GM21576 (cell line): ENCODE data around the gene SPDYE5.
"Not testable (repeated sequence)": the region's sequence is repeated elsewhere in the genome, so short reads cannot be mapped to it uniquely, and the experiment has no call there.

Source experiments
- ATAC-seq: cut with Tn5 transposase; IDR thresholded peaks from one replicate; pipeline ENCODE4 v1.9.1; 2021; ENCODE audit warnings: mild to moderate bottlenecking, moderate library complexity; ENCODE audit not compliant: unreplicated experiment

The SPDYE5 gene, protein sequence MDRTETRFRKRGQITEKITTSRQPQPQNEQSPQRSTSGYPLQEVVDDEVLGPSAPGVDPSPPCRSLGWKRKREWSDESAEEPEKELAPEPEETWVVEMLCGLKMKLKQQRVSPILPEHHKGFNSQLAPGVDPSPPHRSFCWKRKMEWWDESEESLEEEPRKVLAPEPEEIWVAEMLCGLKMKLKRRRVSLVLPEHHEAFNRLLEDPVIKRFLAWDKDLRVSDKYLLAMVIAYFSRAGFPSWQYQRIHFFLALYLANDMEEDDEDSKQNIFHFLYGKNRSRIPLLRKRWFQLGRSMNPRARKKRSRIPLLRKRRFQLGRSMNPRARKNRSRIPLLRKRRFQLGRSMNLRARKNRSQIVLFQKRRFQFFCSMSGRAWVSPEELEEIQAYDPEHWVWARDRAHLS

DNA sequence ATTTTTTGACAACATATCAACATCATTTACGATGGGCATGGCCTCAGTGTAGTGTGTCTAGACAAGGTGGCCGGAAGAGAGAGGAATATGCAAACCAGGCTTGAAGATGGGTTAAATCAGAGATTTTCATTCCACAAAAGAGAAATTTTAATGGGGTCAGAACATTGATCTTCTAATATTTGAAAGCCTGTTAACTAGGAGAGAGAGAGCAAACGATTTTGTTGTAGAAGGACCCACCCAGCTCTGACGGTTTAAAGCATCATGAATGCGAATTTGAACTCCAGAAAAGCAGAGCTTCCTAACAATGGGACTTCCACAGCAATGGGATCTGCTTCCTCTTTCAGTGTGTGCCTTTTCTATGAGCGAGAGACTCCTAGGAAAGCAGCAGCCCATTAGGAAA lies at the start of gene SPDYE5:
Gene SPDYE5, plus strand, starts transcription at position 301 of the 400 bp plus-strand sequence. CDS start 1,728 bp downstream, outside the sequence.
- not testable (repeated sequence) for ATAC-seq

DNA sequence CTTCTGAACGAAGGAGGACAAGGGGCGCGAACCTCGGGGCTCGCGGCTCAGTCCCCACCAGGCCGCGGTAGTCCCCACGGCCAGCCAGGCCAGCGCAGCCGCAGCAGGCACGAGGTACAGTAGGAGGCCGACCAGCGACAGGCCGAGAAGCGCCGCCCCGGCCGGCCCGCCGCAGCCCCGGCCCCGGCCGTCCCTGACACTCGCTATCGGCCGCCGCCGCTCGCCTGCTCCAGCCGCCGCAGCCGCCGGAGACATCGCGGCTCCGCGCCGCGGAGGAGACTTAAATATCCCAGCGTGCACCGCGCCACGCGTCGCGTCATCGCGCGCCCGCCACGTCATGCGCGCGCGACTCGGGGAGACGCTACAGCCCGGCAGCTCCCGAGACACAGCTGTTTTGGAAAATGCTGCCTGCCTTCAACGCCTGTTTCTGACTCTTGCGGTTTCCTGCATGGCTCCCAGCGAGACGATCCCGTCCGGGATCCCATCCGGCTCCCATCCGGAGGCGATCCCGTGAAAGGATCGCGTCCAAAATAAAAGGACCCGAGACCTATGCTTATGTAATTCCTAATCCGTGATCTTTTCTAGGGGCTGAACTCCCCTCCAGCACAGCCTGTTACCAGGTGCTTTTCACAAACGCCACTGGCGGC lies 49.5 kb upstream of the SPDYE5 start:
- ATAC-seq: peak; percentile 77

DNA sequence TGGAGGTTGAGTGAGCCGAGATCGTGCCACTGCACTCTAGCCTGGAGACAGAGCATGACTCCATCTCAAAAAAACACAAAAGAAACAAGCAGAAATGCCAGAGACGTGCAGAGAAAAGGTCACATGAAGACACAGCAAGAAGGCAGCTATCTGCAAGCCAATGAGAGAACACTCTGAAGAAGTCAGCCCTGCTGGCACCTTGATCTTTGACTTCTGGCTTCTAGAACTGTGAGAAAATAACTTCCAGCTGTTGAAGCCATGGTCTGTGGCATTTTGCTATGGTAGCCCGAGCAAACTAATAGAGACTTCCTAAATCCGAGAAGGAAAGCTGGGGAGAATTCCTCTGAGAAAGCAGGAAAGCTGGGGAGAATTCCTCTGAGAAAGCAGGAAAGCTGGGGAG lies 42.2 kb upstream of the SPDYE5 start:
- ATAC-seq: not testable (repeated sequence)

DNA sequence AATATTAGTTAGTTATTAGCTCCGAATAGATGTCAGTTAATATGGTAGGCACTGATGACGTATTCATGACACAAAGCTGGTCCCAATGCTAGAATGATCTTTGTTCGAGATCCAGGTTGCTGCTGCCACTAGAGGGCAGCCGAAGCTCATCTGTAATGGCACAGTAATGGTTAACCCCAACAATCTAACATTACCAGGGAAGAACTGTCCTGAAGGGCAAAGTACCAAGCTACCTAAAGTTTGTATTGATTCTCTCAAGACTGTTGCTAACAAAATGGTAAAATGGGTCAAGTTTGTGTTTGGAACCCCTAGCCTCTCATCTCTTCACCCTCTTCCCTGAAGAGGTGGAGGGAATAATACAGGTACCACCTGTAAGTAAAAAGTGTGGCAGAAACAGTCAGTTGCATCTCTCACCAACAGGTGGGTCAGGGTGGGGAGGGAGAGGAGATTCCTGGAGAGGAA lies 39.6 kb upstream of the SPDYE5 start:
- peak; percentile 73 for ATAC-seq

DNA sequence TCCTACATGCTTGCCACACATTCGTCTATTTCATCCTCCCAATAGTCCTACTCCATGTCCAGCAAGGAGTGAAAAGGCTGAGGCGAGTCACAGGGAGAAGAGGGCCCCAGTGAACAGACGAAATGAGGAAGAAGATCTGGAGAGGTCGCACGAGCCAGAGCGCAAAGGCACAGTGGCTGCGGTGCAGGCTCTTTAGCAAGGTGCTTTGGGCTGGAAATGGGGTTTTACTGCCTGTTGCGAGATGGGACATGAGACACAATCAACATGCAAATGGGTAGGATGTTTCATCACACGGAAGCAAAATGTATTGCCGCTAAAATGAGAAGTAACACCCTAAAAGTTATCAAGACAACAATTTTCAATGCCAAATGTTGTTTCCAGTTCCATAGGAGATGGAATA lies 35.7 kb upstream of the SPDYE5 start:
- ATAC-seq: not testable (repeated sequence)

DNA sequence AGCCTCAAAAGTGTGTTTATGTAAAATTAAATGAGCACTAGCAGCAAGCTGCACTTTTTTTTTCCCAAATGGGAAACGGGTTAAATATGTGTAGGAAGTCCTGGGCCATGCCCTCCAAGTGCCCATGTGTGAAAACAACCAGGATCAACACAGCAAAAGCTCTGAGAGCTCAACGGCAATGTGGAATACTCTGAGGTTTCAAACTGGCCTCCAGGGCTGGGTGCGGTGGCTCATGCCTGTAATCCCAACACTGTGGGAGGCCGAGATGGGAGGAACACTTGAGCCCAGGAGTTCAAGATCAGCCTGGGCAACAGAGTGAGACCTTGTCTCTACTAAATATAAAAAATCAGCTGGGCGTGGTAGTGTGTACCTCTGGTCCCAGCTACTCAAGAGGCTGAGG lies 34.1 kb upstream of the SPDYE5 start:
- ATAC-seq: not testable (repeated sequence)

DNA sequence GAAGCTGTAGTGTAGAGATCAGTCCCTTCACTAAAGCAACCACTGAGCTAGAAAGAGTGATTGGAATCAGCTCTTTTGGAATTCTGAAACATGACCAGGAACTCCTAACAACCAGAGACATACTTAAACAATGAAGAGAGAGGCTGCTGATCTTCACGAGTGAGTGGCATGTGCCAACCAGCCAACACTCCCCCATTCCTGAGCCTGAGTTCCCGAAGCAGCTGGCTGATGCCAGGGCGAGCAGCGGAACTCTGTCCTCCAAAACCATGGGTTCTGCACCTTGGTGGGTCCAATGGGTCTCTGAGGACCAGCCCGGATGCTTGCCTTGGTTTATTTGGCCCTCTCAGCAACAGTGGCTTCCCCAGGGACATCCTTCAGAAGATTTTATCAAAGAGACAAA lies 31.6 kb upstream of the SPDYE5 start:
- not testable (repeated sequence) for ATAC-seq

DNA sequence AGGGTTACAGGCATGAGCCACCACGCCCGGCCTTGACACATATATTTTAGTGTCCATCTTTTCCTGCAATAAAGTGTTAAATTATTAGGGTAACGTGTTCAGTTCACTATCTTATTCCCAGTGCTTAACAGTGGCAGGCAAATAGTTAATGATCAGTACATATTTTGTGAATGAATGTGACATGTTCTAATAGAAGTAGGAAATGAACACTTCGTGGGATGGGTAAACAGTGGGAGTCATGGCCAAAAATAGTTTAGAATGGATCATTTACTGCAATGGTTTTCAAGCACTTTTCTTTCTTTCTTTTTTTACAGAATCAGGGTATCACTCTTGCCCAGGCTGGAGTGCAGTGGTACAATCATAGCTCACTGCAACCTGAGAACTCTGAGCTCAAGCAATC lies 22.0 kb upstream of the SPDYE5 start:
- not testable (repeated sequence) for ATAC-seq

DNA sequence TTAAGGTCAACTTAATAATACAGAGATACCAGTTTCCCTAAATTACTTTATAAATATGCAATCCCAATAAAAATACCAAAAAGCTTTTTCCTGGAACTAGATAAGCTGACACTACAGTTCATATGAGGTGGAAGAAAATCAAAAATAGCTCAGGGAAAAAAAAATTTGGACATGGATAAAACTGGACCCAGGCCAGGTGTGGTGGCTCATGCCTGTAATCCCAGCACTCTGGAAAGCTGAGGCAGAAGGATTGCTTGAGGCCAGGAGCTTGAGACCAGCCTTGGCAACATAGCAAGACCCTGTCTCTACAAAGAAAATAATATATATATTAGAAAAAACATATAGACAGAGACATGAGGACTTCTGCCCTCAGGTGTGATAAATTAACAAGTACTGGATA lies 14.7 kb upstream of the SPDYE5 start:
- ATAC-seq: not testable (repeated sequence)

DNA sequence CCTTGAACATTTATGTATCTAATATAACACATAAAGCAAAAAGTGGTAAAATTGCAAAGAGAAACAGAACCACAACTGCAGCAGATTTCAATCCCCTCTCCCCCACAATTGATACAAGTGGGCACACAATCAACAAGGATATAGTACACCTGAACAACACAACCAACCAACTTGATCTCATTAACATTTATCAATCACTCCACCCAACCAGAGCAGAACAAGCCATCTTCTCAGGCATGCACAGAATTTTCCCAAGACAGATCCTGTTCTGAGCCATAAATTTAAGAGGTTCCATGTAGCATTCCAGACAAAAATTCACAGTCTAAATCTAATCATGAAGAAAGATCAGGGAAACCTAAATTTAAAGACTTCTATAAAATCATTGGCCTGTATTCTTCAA lies 11.8 kb upstream of the SPDYE5 start:
- not testable (repeated sequence) for ATAC-seq

DNA sequence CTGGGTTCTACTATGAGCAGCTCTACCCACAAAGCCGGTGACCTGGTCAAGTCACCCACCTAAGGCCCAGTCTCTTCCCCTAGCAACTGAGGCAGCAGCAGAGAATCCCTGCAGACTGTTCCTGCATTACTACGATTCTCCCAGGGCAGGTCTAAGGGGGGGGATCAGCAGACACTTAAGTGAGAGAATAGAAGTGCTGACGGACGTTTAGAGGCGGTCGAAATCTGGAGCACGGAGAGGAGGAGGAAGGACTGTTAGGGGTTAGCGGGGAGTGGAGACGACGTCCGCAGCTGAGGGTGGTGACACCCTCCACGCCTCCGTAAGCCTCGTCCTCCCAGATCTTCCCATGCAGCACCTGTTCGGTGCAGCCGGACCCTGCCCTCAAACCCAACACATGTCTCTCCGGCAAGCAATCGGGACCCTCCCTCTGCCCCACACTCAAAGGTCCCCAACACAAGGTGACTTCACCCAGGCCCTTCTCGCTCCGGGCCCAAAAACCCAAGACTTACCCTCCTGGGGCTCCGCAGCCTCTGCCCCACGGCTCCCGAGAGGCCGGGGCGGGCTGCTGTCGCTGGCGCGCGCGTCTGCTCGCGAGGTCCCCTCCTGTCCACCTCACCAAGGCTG lies 6.7 kb upstream of the SPDYE5 start:
- not testable (repeated sequence) for ATAC-seq

DNA sequence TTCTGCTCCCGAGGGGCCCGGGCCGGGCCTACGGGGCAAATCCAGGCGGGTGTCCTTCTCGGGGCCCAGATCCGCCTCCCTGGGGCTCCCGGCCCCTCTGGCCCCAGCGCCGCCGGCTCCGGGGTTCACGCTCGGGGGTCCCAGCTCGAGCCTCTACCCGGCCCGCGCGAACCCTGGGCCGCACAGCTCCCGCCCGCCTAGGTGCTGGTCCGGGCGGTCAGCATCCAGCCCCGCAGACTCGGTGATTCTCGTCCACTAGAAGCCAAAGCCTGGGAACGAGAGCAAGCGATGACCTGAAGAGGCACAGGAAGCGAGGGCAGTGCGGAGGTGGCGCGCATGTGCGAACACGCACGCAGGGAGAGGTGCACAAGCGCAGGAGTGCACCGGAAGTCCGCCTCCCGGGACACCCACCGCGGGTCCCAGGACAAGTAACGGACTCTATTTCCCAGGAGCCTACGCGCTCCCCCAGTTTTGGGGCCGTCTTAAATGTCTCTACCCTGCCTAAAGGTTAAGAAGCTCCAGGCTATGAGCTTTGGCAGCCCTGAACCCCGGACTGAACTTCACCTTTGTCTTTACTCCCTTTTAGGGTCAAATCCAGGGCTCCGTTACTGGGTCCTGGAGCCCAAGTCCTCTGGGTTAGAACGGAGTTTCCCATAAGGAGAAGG lies 6.0 kb upstream of the SPDYE5 start, which contains the start of gene POM121C:
Gene POM121C, minus strand, starts transcription at position 321 of the 665 bp plus-strand sequence. CDS start 44,803 bp downstream, outside the sequence.
- peak; percentile 98 for ATAC-seq

DNA sequence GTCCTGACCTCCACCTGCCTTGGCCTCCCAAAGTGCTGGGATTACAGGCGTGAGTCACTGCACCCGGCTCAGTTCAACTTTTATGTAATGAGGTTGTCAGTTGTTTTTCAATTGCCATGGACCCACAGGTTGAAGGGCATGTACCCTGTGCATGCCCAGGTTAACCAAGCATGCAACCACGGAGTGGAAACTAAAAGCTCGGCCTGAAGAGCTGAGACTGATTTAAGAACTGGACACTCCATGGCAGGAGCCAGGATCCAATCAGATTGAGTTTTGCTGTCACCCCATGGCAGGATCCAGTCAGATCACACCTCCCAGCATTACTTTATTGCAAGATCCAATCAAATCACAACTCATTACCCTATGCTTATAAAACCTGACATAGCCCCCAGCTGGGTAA lies 16.9 kb downstream of the SPDYE5 start:
- ATAC-seq: not testable (repeated sequence)

DNA sequence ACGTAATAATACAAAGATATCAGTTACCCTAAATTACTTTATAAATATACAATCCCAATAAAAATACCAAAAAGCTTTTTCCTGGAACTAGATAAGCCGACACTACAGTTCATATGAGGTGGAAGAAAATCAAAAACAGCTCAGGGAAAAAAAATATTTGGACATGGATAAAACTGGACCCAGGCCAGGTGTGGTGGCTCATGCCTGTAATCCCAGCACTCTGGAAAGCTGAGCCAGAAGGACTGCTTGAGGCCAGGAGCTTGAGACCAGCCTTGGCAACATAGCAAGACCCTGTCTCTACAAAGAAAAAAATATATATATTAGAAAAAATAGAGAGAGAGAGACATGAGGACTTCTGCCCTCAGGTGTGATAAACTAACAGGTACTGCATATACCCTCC lies 26.7 kb downstream of the SPDYE5 start:
- ATAC-seq: not testable (repeated sequence)

DNA sequence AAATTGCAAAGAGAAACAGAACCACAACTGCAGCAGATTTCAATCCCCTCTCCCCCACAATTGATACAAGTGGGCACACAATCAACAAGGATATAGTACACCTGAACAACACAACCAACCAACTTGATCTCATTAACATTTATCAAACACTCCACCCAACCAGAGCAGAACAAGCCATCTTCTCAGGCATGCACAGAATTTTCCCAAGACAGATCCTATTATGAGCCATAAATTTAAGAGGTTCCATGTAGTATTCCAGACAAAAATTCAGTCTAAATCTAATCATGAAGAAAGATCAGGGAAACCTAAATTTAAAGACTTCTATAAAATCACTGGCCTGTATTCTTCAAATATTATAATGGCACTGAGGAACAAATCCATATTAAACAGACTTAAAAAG lies 29.6 kb downstream of the SPDYE5 start:
- ATAC-seq: not testable (repeated sequence)

DNA sequence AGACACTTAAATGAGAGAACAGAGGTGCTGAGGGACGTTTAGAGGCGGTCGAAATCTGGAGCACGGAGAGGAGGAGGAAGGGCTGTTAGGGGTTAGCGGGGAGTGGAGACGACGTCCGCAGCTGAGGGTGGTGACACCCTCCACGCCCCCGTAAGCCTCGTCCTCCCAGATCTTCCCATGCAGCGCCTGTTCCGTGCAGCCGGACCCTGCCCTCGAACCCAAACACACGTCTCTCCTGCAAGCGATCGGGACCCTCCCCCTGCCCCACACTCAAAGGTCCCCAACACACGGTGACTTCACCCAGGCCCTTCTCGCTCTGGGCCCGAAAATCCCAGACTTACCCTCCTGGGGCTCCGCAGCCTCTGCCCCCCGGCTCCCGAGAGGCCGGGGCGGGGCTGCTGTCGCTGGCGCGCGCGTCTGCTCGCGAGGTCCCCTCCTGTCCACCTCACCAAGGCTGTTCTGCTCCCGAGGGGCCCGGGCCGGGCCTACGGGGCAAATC lies 35.2 kb downstream of the SPDYE5 start:
- not testable (repeated sequence) for ATAC-seq

DNA sequence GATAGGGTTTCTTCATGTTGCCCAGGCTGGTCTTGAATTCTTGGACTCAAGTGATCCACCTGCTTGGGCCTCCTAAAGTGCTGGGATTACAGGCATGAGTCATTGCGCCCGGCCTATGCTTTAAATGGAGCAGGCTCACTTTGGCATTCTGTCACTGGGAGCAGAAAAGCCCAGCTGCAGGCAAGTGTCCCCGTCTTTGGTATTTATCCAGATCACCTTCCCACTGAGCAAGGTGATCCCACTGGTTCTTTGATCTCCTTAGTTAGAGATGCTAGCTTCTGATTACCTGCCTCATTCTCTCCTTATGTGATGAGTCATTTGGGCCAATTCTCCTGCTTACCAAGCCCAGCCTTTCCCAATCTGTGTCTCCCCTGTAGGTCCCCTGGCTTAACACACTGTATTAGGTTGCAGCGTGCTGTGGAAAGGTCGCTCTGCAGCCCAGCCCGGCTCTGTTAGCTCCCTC lies 39.3 kb downstream of the SPDYE5 start:
- ATAC-seq: no peak

DNA sequence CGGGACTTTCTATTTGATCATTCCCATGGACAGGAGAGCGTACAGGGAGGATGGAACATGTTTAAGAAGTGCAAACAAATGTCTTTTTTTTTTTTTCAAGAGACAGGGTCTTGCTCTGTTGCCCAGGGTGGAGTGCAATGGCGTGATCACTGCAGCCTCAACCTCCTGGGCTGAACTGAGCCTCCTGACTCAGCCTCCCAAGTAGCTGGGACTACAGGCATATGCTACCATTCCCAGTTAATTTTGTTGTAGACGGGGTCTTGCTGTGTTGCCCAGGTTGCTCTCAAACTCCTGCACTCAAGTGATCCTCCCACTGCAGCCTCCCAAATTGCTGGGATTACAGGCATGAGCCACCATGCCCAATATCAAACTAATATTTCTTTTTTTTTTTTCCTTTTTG lies 40.5 kb downstream of the SPDYE5 start:
- no peak for ATAC-seq

DNA sequence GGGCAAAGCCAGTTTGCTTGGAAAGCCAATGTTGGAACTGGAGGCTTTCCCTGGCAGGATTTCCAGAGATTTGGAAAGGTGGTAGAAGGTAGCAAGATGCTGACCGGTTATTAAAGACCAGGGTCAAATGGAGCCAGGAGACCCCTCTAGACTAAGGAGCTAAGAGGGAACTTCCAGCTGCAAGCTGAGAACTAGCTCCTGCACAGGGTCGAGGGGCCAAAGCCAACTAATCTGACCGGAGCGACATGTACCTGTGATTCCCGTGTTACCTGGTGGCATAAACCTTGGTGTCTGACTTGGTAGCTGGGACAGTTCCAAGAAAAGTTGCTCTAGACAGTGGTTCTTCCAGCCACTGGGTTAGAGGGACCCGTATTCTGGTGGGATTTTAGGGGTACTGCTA lies 41.8 kb downstream of the SPDYE5 start:
- ATAC-seq: no peak

DNA sequence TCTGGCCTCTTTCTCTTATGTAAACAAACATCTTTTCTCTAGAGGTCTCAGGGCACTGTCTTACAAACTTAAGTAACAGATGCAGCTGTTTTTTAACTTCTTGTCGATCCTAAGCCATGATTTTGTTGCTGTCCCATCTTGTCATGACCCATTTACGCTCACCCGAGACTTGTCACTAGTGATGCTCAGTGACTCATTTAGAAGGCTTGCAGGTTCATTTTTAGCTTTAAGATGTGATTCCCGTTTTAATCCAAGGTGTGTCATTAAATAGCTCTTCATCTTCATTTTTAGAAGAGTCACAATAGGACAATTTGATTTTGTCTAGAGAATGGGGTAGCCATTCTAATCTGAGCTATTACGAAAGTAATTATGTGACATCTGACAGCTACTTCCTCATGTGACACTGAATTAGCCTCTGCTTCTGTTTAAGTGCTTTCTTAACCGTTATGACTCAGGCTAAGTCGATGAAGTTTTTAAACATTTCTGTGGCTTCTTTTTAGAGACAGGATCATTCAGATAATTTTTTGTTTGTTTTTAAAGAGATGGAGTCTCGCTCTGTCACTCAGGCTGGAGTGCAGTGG lies 42.7 kb downstream of the SPDYE5 start:
- peak; percentile 76 for ATAC-seq
